SK-N-SH (cell line): Measurements from ENCODE around the gene ARHGAP4. TPM values are rescaled to one million over a fixed set of nuclear protein-coding genes. Genes with fewer than 3 reads are reported as not detected.

Source experiments
- CTCF ChIA-PET: fragments of 300-600, 350-600 bp; formaldehyde crosslinking; extraction: SDS; loops from one replicate; lab custom pipeline; 2021; lab: Yijun Ruan, JAX
- POLR2A ChIA-PET: fragments of 350-600 bp; sonication (Branson Sonifier 250); formaldehyde crosslinking; extraction: SDS; loops from one replicate; lab custom pipeline; 2020; ENCODE audit warnings: antibody characterized with exemption, inconsistent platforms; lab: Yijun Ruan, JAX
- DNase-seq: peaks from one replicate; pipeline ENCODE4 v3.0.0; 2012
- H2AFZ ChIP-seq: fragments of 200-600 bp; sonication (generic); 2 replicates; pipeline ENCODE4 v1.8.1; 2016; ENCODE audit warnings: antibody characterized with exemption, mild to moderate bottlenecking, low read depth
- H3F3A ChIP-seq: fragments of 200-600 bp; sonication (generic); replicated peaks from 2 replicates; pipeline ENCODE3; 2016; ENCODE audit warnings: antibody characterized with exemption, mild to moderate bottlenecking; ENCODE audit not compliant: insufficient read depth
- H3K27ac ChIP-seq, 2 experiments: fragments of 200-500 bp in 1 of 2; fragments of 200-600 bp in 1 of 2; sonication (Bioruptor generic) in 1 of 2; sonication (generic), shearing (Covaris generic) in 1 of 2; 2 replicates each; pipeline versions ENCODE4 v1.5.1 to v1.6.1; 2014 to 2016; ENCODE audit warnings: low read depth in 2 of 2, inconsistent platforms in 1 of 2, low read length in 1 of 2, mild to moderate bottlenecking in 1 of 2, mixed read lengths in 1 of 2
- H3K27me3 ChIP-seq: fragments of 200-600 bp; sonication (generic), shearing (Covaris generic); 2 replicates; pipeline ENCODE4 v1.6.1; 2016; ENCODE audit warnings: mixed run types; ENCODE audit not compliant: insufficient read depth
- H3K36me3 ChIP-seq, 2 experiments: fragments of 200-500 bp in 1 of 2; fragments of 200-600 bp in 1 of 2; sonication (Bioruptor generic) in 1 of 2; sonication (generic) in 1 of 2; replicated peaks in 1 of 2; 2 replicates each; pipeline versions ENCODE3 to v1.5.1; 2014 to 2016; ENCODE audit warnings: low read length in 1 of 2, mild to moderate bottlenecking in 1 of 2; ENCODE audit not compliant: insufficient read depth in 2 of 2, control insufficient read depth in 1 of 2
- H3K4me1 ChIP-seq, 2 experiments: fragments of 200-500 bp in 1 of 2; fragments of 200-600 bp in 1 of 2; sonication (Bioruptor generic) in 1 of 2; sonication (generic), shearing (Covaris generic) in 1 of 2; 2 replicates each; pipeline versions ENCODE4 v1.5.1 to v1.6.1; 2014 to 2016; ENCODE audit warnings: low read depth in 1 of 2, low read length in 1 of 2, mixed run types in 1 of 2; ENCODE audit not compliant: insufficient read depth in 2 of 2, control insufficient read depth in 1 of 2
- H3K4me2 ChIP-seq: fragments of 200-600 bp; sonication (generic), shearing (Covaris generic); 2 replicates; pipeline ENCODE4 v1.6.1; 2017; ENCODE audit warnings: mixed run types
- H3K4me3 ChIP-seq, 2 experiments: fragments of 200-500 bp in 1 of 2; fragments of 200-600 bp in 1 of 2; sonication (Bioruptor generic) in 1 of 2; sonication (generic), shearing (Covaris generic) in 1 of 2; 2 replicates each; pipeline versions ENCODE4 v1.5.1 to v1.8.1; 2014 to 2016; ENCODE audit warnings: low read depth in 2 of 2, inconsistent platforms in 1 of 2, low read length in 1 of 2, mild to moderate bottlenecking in 1 of 2, mixed read lengths in 1 of 2, moderate library complexity in 1 of 2
- H3K79me2 ChIP-seq: fragments of 200-600 bp; sonication (generic); 2 replicates; pipeline ENCODE4 v1.8.1; 2017; ENCODE audit warnings: mild to moderate bottlenecking; ENCODE audit not compliant: insufficient read depth
- H3K9ac ChIP-seq: fragments of 200-600 bp; sonication (generic); 2 replicates; pipeline ENCODE4 v1.6.1; 2017; ENCODE audit warnings: mixed run types
- H3K9me2 ChIP-seq: fragments of 200-600 bp; sonication (generic); 2 replicates; pipeline ENCODE4 v1.6.1; 2017; ENCODE audit warnings: mixed run types
- H3K9me3 ChIP-seq: fragments of 200-600 bp; sonication (generic); 2 replicates; pipeline ENCODE4 v1.6.1; 2017; ENCODE audit warnings: mixed run types, mild to moderate bottlenecking, moderate library complexity
- H4K20me1 ChIP-seq: fragments of 200-600 bp; sonication (generic); 2 replicates; pipeline ENCODE4 v1.6.1; 2017; ENCODE audit warnings: mild to moderate bottlenecking, mixed run types; ENCODE audit not compliant: insufficient read depth
- CTCF ChIP-seq: fragments of 200-600 bp; sonication (generic); IDR thresholded peaks from 2 replicates; pipeline ENCODE4 v1.6.1; 2017; ENCODE audit warnings: antibody characterized with exemption, mild to moderate bottlenecking, moderate library complexity
- ELF1 ChIP-seq: IDR thresholded peaks from 2 replicates; pipeline ENCODE4 v1.4.0; 2012
- EZH2phosphoT487 ChIP-seq: fragments of 200-600 bp; sonication (generic); IDR thresholded peaks from 2 replicates; pipeline ENCODE4 v1.6.1; 2017; ENCODE audit warnings: low read depth, mixed run types, mild to moderate bottlenecking, antibody characterized with exemption, moderate library complexity, borderline replicate concordance
- FOSL2 ChIP-seq: IDR thresholded peaks from 2 replicates; pipeline ENCODE4 v1.4.0; 2012; ENCODE audit warnings: low read depth, mild to moderate bottlenecking, moderate library complexity, borderline replicate concordance
- FOXJ3 ChIP-seq: sonication (generic); formaldehyde crosslinking; IDR thresholded peaks from 2 replicates; pipeline ENCODE4 v1.5.1; 2020; ENCODE audit warnings: mild to moderate bottlenecking, missing genetic modification reagents
- FOXM1 ChIP-seq: IDR thresholded peaks from 2 replicates; pipeline ENCODE4 v1.4.0; 2012; ENCODE audit warnings: low read depth, mild to moderate bottlenecking
- GABPA ChIP-seq: IDR thresholded peaks from 2 replicates; pipeline ENCODE4 v1.4.0; 2012; ENCODE audit warnings: low read depth, mild to moderate bottlenecking
- GATA2 ChIP-seq: sonication (generic); formaldehyde crosslinking; IDR thresholded peaks from 2 replicates; pipeline ENCODE4 v1.5.0; 2020; ENCODE audit warnings: mild to moderate bottlenecking, missing genetic modification reagents
- MEF2A ChIP-seq: IDR thresholded peaks from 2 replicates; pipeline ENCODE4 v1.4.0; 2012; ENCODE audit warnings: low read depth, borderline replicate concordance
- MXI1 ChIP-seq: IDR thresholded peaks from 2 replicates; pipeline ENCODE4 v1.6.1; 2012; ENCODE audit warnings: mild to moderate bottlenecking, low read depth, low read length, improper control_type of control experiment
- NFIC ChIP-seq: IDR thresholded peaks from 2 replicates; pipeline ENCODE4 v1.4.0; 2012; ENCODE audit warnings: borderline replicate concordance
- PBX3 ChIP-seq: IDR thresholded peaks from 2 replicates; pipeline ENCODE4; 2012
- POLR2AphosphoS5 ChIP-seq: IDR thresholded peaks from 2 replicates; pipeline ENCODE4 v1.6.1; 2012; ENCODE audit warnings: low read depth, low read length
- RXRA ChIP-seq: IDR thresholded peaks from 2 replicates; pipeline ENCODE4 v1.4.0; 2012; ENCODE audit warnings: low read depth, mild to moderate bottlenecking, borderline replicate concordance
- SIN3A ChIP-seq: IDR thresholded peaks from 2 replicates; pipeline ENCODE4 v1.6.1; 2012; ENCODE audit warnings: low read depth, mild to moderate bottlenecking, low read length, moderate library complexity, borderline replicate concordance
- TCF12 ChIP-seq: IDR thresholded peaks from 2 replicates; pipeline ENCODE4 v1.4.0; 2012
- USF2 ChIP-seq: fragments of 150-350 bp; IDR thresholded peaks from 2 replicates; pipeline ENCODE4 v1.6.1; 2017; ENCODE audit warnings: antibody characterized with exemption, low read length, low read depth, borderline replicate concordance
- WGBS: methylation state at CpG from one replicate; pipeline ENCODE4 v1.1.6; 2017; ENCODE audit warnings: low lambda C conversion rate; 5-methylcytosine and 5-hydroxymethylcytosine counted together
- polyA plus RNA-seq, 3 experiments: library from polyadenylated mRNA; depleted of rRNA; stranded (reverse); fragments of >200 nt; gene quantifications; 2 replicates each; pipeline ENCODE4 v1.2.3, GENCODE V29; 2012

ARHGAP4 gene
- polyA plus RNA-seq, 1 of the 3 experiments (the other 2 are of a cell fraction) = 1.6 TPM

GRCh38 chrX:153931151-153931550, 5.1 kb upstream of the ARHGAP4 start:
- Histone ChIP-seq H3K27me3 (no peaks in the 10 kb centered on the region), H3K79me2 (peaks cover 35% of the 10 kb centered on the region), H3K4me1 (peaks cover 10 to 43% of the 10 kb centered on the region in 2 experiments; a peak in 2 of 4 replicates), H3K9ac (no peak overlapping the region), H3K9me3 (no peaks in the 10 kb centered on the region), H4K20me1 (peaks cover 34% of the 10 kb centered on the region), H3K9me2 (no peaks in the 10 kb centered on the region), H3K4me2 (no peak overlapping the region), H2AFZ (no peak overlapping the region), H3K36me3 (peaks cover 12 to 35% of the 10 kb centered on the region in 2 experiments), H3K4me3 (no peak overlapping the region), H3F3A (peaks cover 11% of the 10 kb centered on the region), H3K27ac (no peak overlapping the region)
- CTCF ChIA-PET = interaction anchor here (0.7 to 16.7 kb wide), 4 partner anchors 8 to 391 kb away, joined by 3 to 271 read pairs (median 5); partner anchors contain the start of gene RENBP
- DNase-seq = no peak
- POLR2A ChIA-PET = no interaction called here
- 98% methylated on average over 5 of the region's 8 CpGs for WGBS
- TF ChIP-seq GATA2 (CRISPR knock-in tag) (no peak), FOXJ3 (no peak), POLR2AphosphoS5 (no peak), CTCF (no peak), PBX3 (no peak), GABPA (no peak), MEF2A (no peak), FOSL2 (no peak), EZH2phosphoT487 (no peak), SIN3A (no peak), USF2 (no peak), RXRA (no peak), FOXM1 (no peak), NFIC (no peak), TCF12 (no peak), ELF1 (no peak), MXI1 (no peak)
- TF ChIP-seq, all 33 proteins: peak for 0
